Kidney glomerular epithelial cell (primary cell): Measurements from ENCODE around the gene USP9X.
"Not testable (repeated sequence)": the region's sequence is repeated elsewhere in the genome, so short reads cannot be mapped to it uniquely, and the experiment has no call there.

Experiments
- DNase-seq: peaks from one replicate; lab custom pipeline; 2025; lab: John Stamatoyannopoulos, UW

Gene USP9X

GRCh38 chrX:41086627-41086932, 1.3 kb downstream of the USP9X start:
- no peak for DNase-seq

- no peak for DNase-seq
These were observed 2.0 kb downstream of the USP9X start for GRCh38 chrX:41087201-41087600.

- no peak for DNase-seq
These were observed 5.5 kb downstream of the USP9X start for GRCh38 chrX:41090568-41091238.

GRCh38 chrX:41092776-41093175, 7.5 kb downstream of the USP9X start:
- no peak for DNase-seq

GRCh38 chrX:41095174-41095573, 9.9 kb downstream of the USP9X start:
- DNase-seq, result no peak

- no peak for DNase-seq
These were observed 10.7 kb downstream of the USP9X start for GRCh38 chrX:41095908-41096307.

- no peak for DNase-seq
These were observed 11.2 kb downstream of the USP9X start for GRCh38 chrX:41096339-41096955.

GRCh38 chrX:41097326-41097725, 12.1 kb downstream of the USP9X start:
- DNase-seq, result no peak

GRCh38 chrX:41100200-41100599, 15.0 kb downstream of the USP9X start:
- no peak for DNase-seq

- no peak for DNase-seq
These were observed 15.6 kb downstream of the USP9X start for GRCh38 chrX:41100819-41101218.

GRCh38 chrX:41105005-41105404, 19.8 kb downstream of the USP9X start:
- DNase-seq, result no peak

GRCh38 chrX:41106257-41106656, 21.0 kb downstream of the USP9X start:
- not testable (repeated sequence) for DNase-seq

GRCh38 chrX:41108007-41108406, 22.8 kb downstream of the USP9X start:
- no peak for DNase-seq

- DNase-seq, result no peak
These were observed 23.4 kb downstream of the USP9X start for GRCh38 chrX:41108463-41109205.

GRCh38 chrX:41110801-41111625, 25.8 kb downstream of the USP9X start:
- DNase-seq, result no peak

- not testable (repeated sequence) for DNase-seq
These were observed 29.8 kb downstream of the USP9X start for GRCh38 chrX:41115104-41115425.

GRCh38 chrX:41116948-41117347, 31.7 kb downstream of the USP9X start:
- DNase-seq, result no peak

- DNase-seq, result no peak
These were observed 32.9 kb downstream of the USP9X start for GRCh38 chrX:41118156-41118555.

GRCh38 chrX:41119803-41120202, 34.6 kb downstream of the USP9X start:
- no peak for DNase-seq

GRCh38 chrX:41121766-41122165, 36.5 kb downstream of the USP9X start:
- DNase-seq, result no peak

- no peak for DNase-seq
These were observed 37.5 kb downstream of the USP9X start for GRCh38 chrX:41122664-41123257.

- DNase-seq, result peak; percentile 1
These were observed 42.4 kb downstream of the USP9X start for GRCh38 chrX:41127477-41128192.
